Measurements from ENCODE around the gene TBC1D1. TPM values are rescaled to one million over a fixed set of nuclear protein-coding genes. Genes with fewer than 3 reads are reported as not detected.

The TBC1D1 gene
- total RNA-seq, 1 donor: 66.6 TPM

- peaks cover 15% of the 10 kb centered on the region for H3K36me3 ChIP-seq (ENCODE audit: insufficient read depth, low read length)
- no peak overlapping the region for H3K4me3 ChIP-seq (ENCODE audit: insufficient read depth, low read length)
- no peak overlapping the region for H2AFZ ChIP-seq (ENCODE audit: low read length)
- H3K27me3 ChIP-seq (ENCODE audit: insufficient read depth, low read length): no peaks in the 10 kb centered on the region
- no peak for TF ChIP-seq CTCF (IDR thresholded peaks at IDR 0.05; ENCODE audit: extremely low read depth, low read depth, low read length)
- no peak overlapping the region for H3K4me2 ChIP-seq (ENCODE audit: insufficient read depth, low read length)
- H3K79me2 ChIP-seq (ENCODE audit: insufficient read depth, low read length): no peaks in the 10 kb centered on the region
- DNase-seq (ENCODE audit: insufficient read length, low spot score, missing footprints): no peak
- H3K9me3 ChIP-seq (ENCODE audit: low read depth, low read length): no peaks in the 10 kb centered on the region
- H3K4me1 ChIP-seq (ENCODE audit: insufficient read depth, low read length): peaks cover 20% of the 10 kb centered on the region
- no peaks in the 10 kb centered on the region for H4K20me1 ChIP-seq (ENCODE audit: insufficient read depth, low read length)
- no peak overlapping the region for H3K27ac ChIP-seq (ENCODE audit: low read depth, low read length)
These were observed 224.7 kb downstream of the TBC1D1 start for GRCh38 chr4:38115601-38116000.

DNA sequence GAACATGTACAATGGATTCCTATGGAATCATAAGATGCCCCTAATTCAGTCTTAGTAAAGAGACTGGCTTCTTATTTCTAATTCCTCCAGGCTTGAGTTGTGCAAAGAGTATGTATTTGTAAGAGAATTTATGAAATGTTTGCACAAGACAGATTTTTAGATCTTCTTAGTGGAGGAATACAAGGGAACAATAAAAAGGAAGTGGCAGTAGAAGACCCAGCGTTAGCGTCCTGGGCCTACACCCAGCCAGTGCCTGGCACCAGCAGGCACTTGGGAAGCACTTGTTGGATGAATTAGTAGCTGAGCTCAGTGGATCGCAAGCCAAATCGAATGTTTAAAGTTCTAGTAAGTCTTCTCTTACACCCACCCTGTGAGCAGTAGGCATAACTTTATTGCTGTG lies 226.7 kb downstream of the TBC1D1 start:
- peaks cover 15% of the 10 kb centered on the region for H3K36me3 ChIP-seq (ENCODE audit: insufficient read depth, low read length)
- no peak overlapping the region for H3K4me2 ChIP-seq (ENCODE audit: insufficient read depth, low read length)
- no peaks in the 10 kb centered on the region for H3K27me3 ChIP-seq (ENCODE audit: insufficient read depth, low read length)
- H3K27ac ChIP-seq (ENCODE audit: low read depth, low read length): no peak overlapping the region
- no peak for TF ChIP-seq CTCF (IDR thresholded peaks at IDR 0.05; ENCODE audit: extremely low read depth, low read depth, low read length)
- H3K4me1 ChIP-seq (ENCODE audit: insufficient read depth, low read length): peaks cover 25% of the 10 kb centered on the region
- no peak overlapping the region for H3K4me3 ChIP-seq (ENCODE audit: insufficient read depth, low read length)
- no peak overlapping the region for H2AFZ ChIP-seq (ENCODE audit: low read length)
- no peaks in the 10 kb centered on the region for H3K79me2 ChIP-seq (ENCODE audit: insufficient read depth, low read length)
- H3K9me3 ChIP-seq (ENCODE audit: low read depth, low read length): no peaks in the 10 kb centered on the region
- DNase-seq (ENCODE audit: insufficient read length, low spot score, missing footprints): no peak
- H4K20me1 ChIP-seq (ENCODE audit: insufficient read depth, low read length): no peaks in the 10 kb centered on the region

DNA sequence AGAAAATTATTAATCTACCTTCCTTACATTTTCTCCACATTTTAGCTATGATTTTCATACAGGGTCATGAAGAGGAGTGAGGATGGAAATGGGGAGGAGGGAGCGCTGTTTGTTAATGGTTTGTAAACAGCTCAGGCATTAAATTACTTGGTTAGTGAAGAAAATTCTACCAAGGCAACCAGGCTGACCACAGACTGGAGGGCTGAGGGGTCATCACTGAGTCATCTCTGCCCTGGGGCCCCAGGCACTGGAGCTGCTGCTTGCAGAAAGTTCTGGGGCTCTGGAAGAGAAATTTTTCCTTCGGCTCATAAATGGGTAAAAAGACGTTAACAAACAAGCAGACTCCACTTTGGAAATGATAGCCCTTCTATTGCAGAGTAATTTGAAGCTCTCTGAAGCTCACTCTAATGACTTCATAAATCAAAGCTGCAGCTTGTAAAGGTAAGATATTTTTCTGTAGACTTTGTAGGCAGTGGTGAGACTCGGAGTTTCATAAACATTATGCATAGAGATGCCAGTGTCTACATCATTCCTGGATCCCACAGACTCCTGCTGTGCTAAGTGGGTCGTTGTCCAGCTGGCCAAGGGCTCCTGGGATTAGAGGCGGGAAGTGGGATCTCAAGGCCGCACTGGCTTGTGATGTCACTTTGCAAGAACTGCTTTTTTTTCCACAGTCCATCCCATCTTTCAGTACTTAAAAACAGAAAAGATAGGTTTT lies 228.9 kb downstream of the TBC1D1 start:
- Histone ChIP-seq H3K9me3 (ENCODE audit: low read depth, low read length) (no peaks in the 10 kb centered on the region), H3K27ac (ENCODE audit: low read depth, low read length) (peak overlapping the region; percentile 90), H3K36me3 (ENCODE audit: insufficient read depth, low read length) (peaks cover 15% of the 10 kb centered on the region), H2AFZ (ENCODE audit: low read length) (peak overlapping the region; percentile 16), H3K79me2 (ENCODE audit: insufficient read depth, low read length) (no peaks in the 10 kb centered on the region), H3K4me1 (ENCODE audit: insufficient read depth, low read length) (peaks cover 25% of the 10 kb centered on the region), H3K27me3 (ENCODE audit: insufficient read depth, low read length) (no peaks in the 10 kb centered on the region), H3K4me2 (ENCODE audit: insufficient read depth, low read length) (peak overlapping the region; percentile 70), H4K20me1 (ENCODE audit: insufficient read depth, low read length) (no peaks in the 10 kb centered on the region), H3K4me3 (ENCODE audit: insufficient read depth, low read length) (peak overlapping the region; percentile 24)
- TF ChIP-seq CTCF (IDR thresholded peaks at IDR 0.05; ENCODE audit: extremely low read depth, low read depth, low read length): no peak
- DNase-seq (ENCODE audit: insufficient read length, low spot score, missing footprints): no peak

- Histone ChIP-seq H3K4me1 (ENCODE audit: insufficient read depth, low read length) (peaks cover 25% of the 10 kb centered on the region), H3K9me3 (ENCODE audit: low read depth, low read length) (no peaks in the 10 kb centered on the region), H3K36me3 (ENCODE audit: insufficient read depth, low read length) (peaks cover 15% of the 10 kb centered on the region), H3K4me3 (ENCODE audit: insufficient read depth, low read length) (no peak overlapping the region), H3K27me3 (ENCODE audit: insufficient read depth, low read length) (no peaks in the 10 kb centered on the region), H3K4me2 (ENCODE audit: insufficient read depth, low read length) (peak overlapping the region; percentile 70), H3K27ac (ENCODE audit: low read depth, low read length) (peak overlapping the region; percentile 90), H3K79me2 (ENCODE audit: insufficient read depth, low read length) (no peaks in the 10 kb centered on the region), H2AFZ (ENCODE audit: low read length) (no peak overlapping the region), H4K20me1 (ENCODE audit: insufficient read depth, low read length) (no peaks in the 10 kb centered on the region)
- DNase-seq (ENCODE audit: insufficient read length, low spot score, missing footprints): no peak
- TF ChIP-seq CTCF (IDR thresholded peaks at IDR 0.05; ENCODE audit: extremely low read depth, low read depth, low read length): no peak
These were observed 229.9 kb downstream of the TBC1D1 start for GRCh38 chr4:38120772-38121171.

Measured in osteoblast (primary cell).